DND-41 (cell line): ENCODE measurements around the gene CLEC18B.
"Not testable (repeated sequence)": the region's sequence is repeated elsewhere in the genome, so short reads cannot be mapped to it uniquely, and the experiment has no call there.

Experiments used
- ATAC-seq: fragments of 200-7000 bp; cut with Tn5 transposase; 3 replicates; pipeline ENCODE4 v1.9.1; 2021; ENCODE audit warnings: low read depth; ENCODE audit not compliant: insufficient read depth
- DNase-seq: peaks from one replicate; pipeline ENCODE4 v3.0.0-alpha.2; 2020
- H2AFZ ChIP-seq: 2 replicates; pipeline ENCODE4 v1.6.0; 2012; ENCODE audit warnings: low read depth, low read length
- H3K27ac ChIP-seq: 2 replicates; pipeline ENCODE4 v1.5.1; 2012; ENCODE audit warnings: low read length, inconsistent platforms
- H3K27me3 ChIP-seq: fragments of 200-600 bp; sonication (generic); 2 replicates; pipeline ENCODE4 v1.6.0; 2012; ENCODE audit warnings: low read length, mild to moderate bottlenecking, inconsistent platforms; ENCODE audit not compliant: insufficient read depth, poor library complexity
- H3K36me3 ChIP-seq: 2 replicates; pipeline ENCODE4 v1.5.1; 2012; ENCODE audit warnings: low read length, inconsistent platforms; ENCODE audit not compliant: insufficient read depth
- H3K4me1 ChIP-seq: 2 replicates; pipeline ENCODE4 v1.5.1; 2012; ENCODE audit warnings: mild to moderate bottlenecking, low read length; ENCODE audit not compliant: insufficient read depth
- H3K4me2 ChIP-seq: 2 replicates; pipeline ENCODE4 v1.6.0; 2012; ENCODE audit warnings: mild to moderate bottlenecking, moderate library complexity, low read length, inconsistent platforms; ENCODE audit not compliant: insufficient read depth
- H3K4me3 ChIP-seq, 2 experiments: fragments of 200-600 bp in 1 of 2; shearing (Covaris generic) in 1 of 2; 2 replicates each; pipeline ENCODE4 v1.5.1; 2012 to 2016; ENCODE audit warnings: inconsistent platforms in 2 of 2, low read length in 2 of 2, mild to moderate bottlenecking in 2 of 2, low read depth in 1 of 2, moderate library complexity in 1 of 2
- H3K79me2 ChIP-seq: 2 replicates; pipeline ENCODE4 v1.6.0; 2012; ENCODE audit warnings: low read length, inconsistent platforms; ENCODE audit not compliant: insufficient read depth
- H3K9ac ChIP-seq: 2 replicates; pipeline ENCODE4 v1.6.0; 2012; ENCODE audit warnings: low read depth, mild to moderate bottlenecking, inconsistent platforms, low read length, moderate library complexity
- H3K9me3 ChIP-seq: 2 replicates; pipeline ENCODE4 v1.5.1; 2012; ENCODE audit warnings: low read length, moderate library complexity, mild to moderate bottlenecking, inconsistent platforms; ENCODE audit not compliant: insufficient read depth, severe bottlenecking
- H4K20me1 ChIP-seq: 2 replicates; pipeline ENCODE4 v1.6.0; 2012; ENCODE audit warnings: low read length; ENCODE audit not compliant: insufficient read depth
- CTCF ChIP-seq: IDR thresholded peaks from 2 replicates; pipeline ENCODE4 v1.5.1; 2012; ENCODE audit warnings: borderline replicate concordance, low read length, moderate library complexity, mild to moderate bottlenecking; ENCODE audit not compliant: poor library complexity, severe bottlenecking; ENCODE audit errors: extremely low read depth
- EZH2 ChIP-seq: IDR thresholded peaks from 3 replicates; pipeline ENCODE4 v1.6.1; 2012; ENCODE audit warnings: borderline replicate concordance, low read depth, mild to moderate bottlenecking, moderate library complexity, low read length, inconsistent platforms; ENCODE audit not compliant: severe bottlenecking

CLEC18B gene

GRCh38 chr16:74372369-74372768 lies 48.9 kb downstream of the CLEC18B start:
- no peak overlapping the region for H3K9ac ChIP-seq
- no peaks in the 10 kb centered on the region for H4K20me1 ChIP-seq
- no peak overlapping the region for H3K27ac ChIP-seq
- no peak for DNase-seq
- TF ChIP-seq CTCF (no peak), EZH2 (no peak)
- H3K4me3 ChIP-seq, result no peak overlapping the region
- H3K4me1 ChIP-seq, result peaks cover 5% of the 10 kb centered on the region
- no peaks in the 10 kb centered on the region for H3K9me3 ChIP-seq
- ATAC-seq, result no peak
- no peaks in the 10 kb centered on the region for H3K27me3 ChIP-seq
- H3K36me3 ChIP-seq, result no peaks in the 10 kb centered on the region; the same call in 1 of the 2 replicates
- no peak overlapping the region; the same call in 1 of the 2 replicates for H2AFZ ChIP-seq
- peaks cover 8% of the 10 kb centered on the region for H3K79me2 ChIP-seq
- H3K4me2 ChIP-seq, result no peak overlapping the region

- not testable (repeated sequence) for H3K9ac ChIP-seq, ATAC-seq, DNase-seq, H2AFZ ChIP-seq, H3K27ac ChIP-seq, H3K9me3 ChIP-seq, H4K20me1 ChIP-seq, H3K27me3 ChIP-seq, H3K4me2 ChIP-seq, H3K36me3 ChIP-seq, H3K4me3 ChIP-seq
- H3K79me2 ChIP-seq, result peaks cover 26% of the 10 kb centered on the region
- peaks cover 19% of the 10 kb centered on the region for H3K4me1 ChIP-seq
These were observed 50.7 kb downstream of the CLEC18B start for GRCh38 chr16:74370338-74371135.

GRCh38 chr16:74368002-74368911 lies 53.0 kb downstream of the CLEC18B start:
- Histone ChIP-seq H2AFZ (peak overlapping the region; percentile 88), H4K20me1 (peaks cover 19% of the 10 kb centered on the region; the same call in 1 of the 2 replicates), H3K27ac (peak overlapping the region; percentile 77), H3K4me3 (peak overlapping the region; percentile 71 to 91; a peak in 3 of 4 replicates), H3K4me1 (peaks cover 19% of the 10 kb centered on the region), H3K79me2 (peaks cover 46% of the 10 kb centered on the region), H3K36me3 (peaks cover 12% of the 10 kb centered on the region), H3K9ac (peak overlapping the region; percentile 75), H3K4me2 (peak overlapping the region; percentile 86)
- H3K27me3 ChIP-seq, H3K9me3 ChIP-seq: not testable (repeated sequence)
- peak; percentile 93 for ATAC-seq
- DNase-seq, result peak; percentile 99

- H3K27ac ChIP-seq, result peak overlapping the region; percentile 77
- H3K9me3 ChIP-seq, H3K27me3 ChIP-seq, DNase-seq: not testable (repeated sequence)
- H3K4me2 ChIP-seq, result peak overlapping the region; percentile 86
- peaks cover 19% of the 10 kb centered on the region for H3K4me1 ChIP-seq
- peaks cover 17% of the 10 kb centered on the region for H3K36me3 ChIP-seq
- peak; percentile 64 for ATAC-seq
- peak overlapping the region; percentile 71 to 91 for H3K4me3 ChIP-seq
- H3K79me2 ChIP-seq, result peaks cover 54% of the 10 kb centered on the region
- peaks cover 25% of the 10 kb centered on the region; the same call in 1 of the 2 replicates for H4K20me1 ChIP-seq
- peak overlapping the region; percentile 72 for H2AFZ ChIP-seq
- peak overlapping the region; percentile 75 for H3K9ac ChIP-seq
These were observed 53.7 kb downstream of the CLEC18B start for GRCh38 chr16:74367469-74368001.

GRCh38 chr16:74361646-74362610 lies 59.4 kb downstream of the CLEC18B start:
- not testable (repeated sequence) for H3K4me1 ChIP-seq, DNase-seq, H3K27me3 ChIP-seq, H3K9ac ChIP-seq, H3K27ac ChIP-seq, H3K4me3 ChIP-seq, H3K9me3 ChIP-seq, H3K4me2 ChIP-seq, H2AFZ ChIP-seq
- Histone ChIP-seq H3K36me3 (peaks cover 45% of the 10 kb centered on the region), H4K20me1 (peaks cover 35% of the 10 kb centered on the region; the same call in 1 of the 2 replicates), H3K79me2 (peaks cover 59% of the 10 kb centered on the region)
- peak; percentile 27; the same call in 1 of the 3 replicates for ATAC-seq
